Parietal lobe (tissue), 2 donors: ENCODE data around the gene DNAJC5. TPM values are rescaled to one million over a fixed set of nuclear protein-coding genes. Genes with fewer than 3 reads are reported as not detected.
A peak's percentile ranks its signal among the peaks of the same experiment; 100 is the strongest.

Experiments used
- small RNA-seq: library from RNA; depleted of rRNA; stranded (forward); fragments of <200 nt; gene quantifications from one replicate; pipeline ENCODE3, GENCODE V24; 2014; ENCODE audit warnings: low replicate concordance
- total RNA-seq: library from RNA; depleted of rRNA; stranded (reverse); fragments of >200 nt; gene quantifications from one replicate; pipeline ENCODE4 v1.2.3, GENCODE V29; 2014

DNAJC5 gene
- total RNA-seq, result 80.4 TPM

GRCh38 chr20:63894358-63895201 lies at the start of gene DNAJC5:
DNAJC5 (plus strand) TSS chr20:63895126; CDS start chr20:63928346, 33,220 bp downstream.

DNA sequence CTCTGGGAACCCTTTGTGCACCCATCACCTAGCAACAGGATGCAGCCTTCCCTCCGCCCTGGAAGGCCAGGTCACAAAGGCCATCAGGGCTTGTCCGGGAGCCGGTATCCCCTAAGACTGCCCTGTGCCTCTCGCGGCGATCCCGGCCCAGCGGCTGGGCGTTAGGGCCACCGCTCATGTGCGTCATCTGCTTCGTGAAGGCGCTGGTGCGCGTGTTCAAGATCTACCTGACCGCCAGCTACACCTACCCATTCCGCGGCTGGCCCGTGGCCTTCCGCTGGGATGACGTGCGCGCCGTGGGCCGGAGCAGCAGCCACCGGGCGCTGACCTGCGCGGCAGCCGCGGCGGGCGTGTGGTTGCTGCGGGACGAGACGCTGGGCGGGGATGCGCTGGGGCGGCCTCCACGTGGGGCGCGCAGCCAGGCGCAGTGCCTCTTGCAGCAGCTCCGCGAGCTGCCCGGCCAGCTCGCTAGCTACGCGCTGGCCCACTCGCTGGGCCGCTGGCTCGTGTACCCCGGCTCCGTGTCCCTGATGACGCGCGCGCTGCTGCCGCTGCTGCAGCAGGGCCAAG lies 33.5 kb upstream of the DNAJC5 start, which contains the start of gene ABHD16B:
ABHD16B (plus strand) TSS at position 134 of the 570 bp plus-strand sequence; CDS start at position 177, 43 bp downstream.

GRCh38 chr20:63864978-63865640 lies 29.8 kb upstream of the DNAJC5 start, which contains the start of gene TPD52L2:
TPD52L2 (plus strand) TSS chr20:63865270; CDS start chr20:63865366, 96 bp downstream.

GRCh38 chr20:63955827-63956663 lies 61.1 kb downstream of the DNAJC5 start, which contains the start of gene UCKL1:
UCKL1 (minus strand) TSS chr20:63956416; CDS start chr20:63956372, 44 bp downstream.

GRCh38 chr20:63969838-63970713 lies 75.2 kb downstream of the DNAJC5 start, which contains the start of gene ZNF512B:
ZNF512B (minus strand) TSS chr20:63969930; CDS start chr20:63967950, 1,980 bp downstream.

GRCh38 chr20:63979557-63980316 lies 84.8 kb downstream of the DNAJC5 start, which contains the start of gene SAMD10:
SAMD10 (minus strand) TSS chr20:63979642; CDS start chr20:63979467, 175 bp downstream.

DNA sequence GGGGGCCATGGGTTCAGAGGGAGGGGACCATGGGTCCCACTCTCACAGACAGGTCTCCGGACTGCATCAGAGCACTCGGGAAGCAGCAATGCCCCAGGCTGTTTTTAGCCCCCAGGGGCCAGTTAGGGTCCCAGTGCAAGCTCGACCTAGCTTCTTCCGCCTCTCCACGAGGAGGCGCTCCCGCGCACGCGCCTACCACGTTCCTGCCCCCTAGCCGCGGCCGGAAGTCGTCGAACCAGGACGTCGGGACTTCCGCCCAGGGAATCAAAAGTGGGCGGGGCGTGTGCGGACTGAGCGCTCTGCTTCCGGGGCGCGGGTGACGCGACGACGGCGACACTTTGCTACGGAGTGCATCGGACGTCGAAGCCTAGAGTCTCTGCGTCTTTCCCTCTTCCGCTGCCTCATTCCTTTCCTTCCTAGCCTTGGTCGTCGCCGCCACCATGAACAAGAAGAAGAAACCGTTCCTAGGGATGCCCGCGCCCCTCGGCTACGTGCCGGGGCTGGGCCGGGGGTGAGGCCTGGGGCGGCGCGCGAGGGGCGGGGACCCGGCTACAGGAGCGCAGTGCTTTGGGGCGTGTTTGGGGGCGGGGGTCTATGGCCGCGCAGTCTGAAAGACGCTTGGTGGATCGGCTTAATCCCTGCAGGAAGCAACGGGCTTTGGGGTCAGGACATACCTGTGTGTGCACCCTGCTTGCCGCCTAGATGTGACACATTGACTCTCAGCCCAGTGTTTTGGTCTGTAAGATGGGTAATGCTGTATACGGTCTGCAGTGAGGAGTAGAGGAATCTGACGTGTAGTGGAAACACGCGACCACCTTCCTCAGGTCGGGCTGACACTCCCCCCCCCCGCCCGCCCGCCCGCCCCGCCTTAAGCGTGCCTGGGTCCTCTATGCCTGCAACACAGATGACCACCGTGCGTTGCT lies 86.1 kb downstream of the DNAJC5 start, which contains the start of gene PRPF6:
PRPF6 (plus strand) TSS at position 327 of the 923 bp plus-strand sequence; CDS start at position 441, 114 bp downstream.

Small RNA genes within 50 kb of the gene (small RNA-seq; reads per million reads assigned to genes)
- gene MIR647, result not detected
- gene MIR941-2, result not detected
- not detected for gene MIR941-4
- gene MIR941-5, result not detected
- 0.89 reads per million, percentile 66 among the genes with 10 or more reads in this experiment for gene RNU1-134P

Other genes with a start within 250 kb of the DNAJC5 start
- gene STMN3, start 241.7 kb upstream of the DNAJC5 start, total RNA-seq, result 107 TPM
- gene RTEL1, start 236.8 kb upstream of the DNAJC5 start, total RNA-seq, result 19.1 TPM
- gene TNFRSF6B, start 198.5 kb upstream of the DNAJC5 start, total RNA-seq, result 1.3 TPM
- 27.9 TPM for gene ARFRP1, start 187.2 kb upstream of the DNAJC5 start, total RNA-seq
- gene ZGPAT, start 187.1 kb upstream of the DNAJC5 start, total RNA-seq, result 15.7 TPM
- 13.5 TPM for gene LIME1, start 158.5 kb upstream of the DNAJC5 start, total RNA-seq
- 3.4 TPM for gene SLC2A4RG, start 155.3 kb upstream of the DNAJC5 start, total RNA-seq
- 20.3 TPM for gene ZBTB46, start 63.9 kb upstream of the DNAJC5 start, total RNA-seq
- not detected for gene ABHD16B, start 33.6 kb upstream of the DNAJC5 start, total RNA-seq
- 32.6 TPM for gene TPD52L2, start 29.9 kb upstream of the DNAJC5 start, total RNA-seq
- gene UCKL1, start 61.3 kb downstream of the DNAJC5 start, total RNA-seq, result 32.9 TPM
- 21.0 TPM for gene ZNF512B, start 74.8 kb downstream of the DNAJC5 start, total RNA-seq
- 10.0 TPM for gene SAMD10, start 84.5 kb downstream of the DNAJC5 start, total RNA-seq
- gene PRPF6, start 86.0 kb downstream of the DNAJC5 start, total RNA-seq, result 88.3 TPM
- 4.4 TPM for gene C20orf204, start 141.1 kb downstream of the DNAJC5 start, total RNA-seq
- 0.63 TPM for gene SOX18, start 154.5 kb downstream of the DNAJC5 start, total RNA-seq
- 44.8 TPM for gene TCEA2, start 168.1 kb downstream of the DNAJC5 start, total RNA-seq
- 7.2 TPM for gene RGS19, start 184.4 kb downstream of the DNAJC5 start, total RNA-seq
- gene OPRL1, start 185.0 kb downstream of the DNAJC5 start, total RNA-seq, result 11.0 TPM
- 0.63 TPM for gene LKAAEAR1, start 189.3 kb downstream of the DNAJC5 start, total RNA-seq
- not detected for gene NPBWR2, start 212.4 kb downstream of the DNAJC5 start, total RNA-seq